AG04450 (cell line): ENCODE measurements around the gene LSAMP. TPM values are rescaled to one million over a fixed set of nuclear protein-coding genes. Genes with fewer than 3 reads are reported as not detected.

Experiments
- CTCF ChIA-PET: fragments of 300-600, 350-600 bp; formaldehyde crosslinking; extraction: SDS; loops from one replicate; lab custom pipeline; 2022; ENCODE audit warnings: antibody characterized with exemption, inconsistent platforms; lab: Charles Lee
- POLR2A ChIA-PET: fragments of 350-600 bp; formaldehyde crosslinking; extraction: SDS; loops from one replicate; lab custom pipeline; 2021; ENCODE audit warnings: antibody characterized with exemption, inconsistent platforms; lab: Yijun Ruan, JAX
- DNase-seq: peaks from one replicate; pipeline ENCODE4 v3.0.0-alpha.2; 2011; ENCODE audit warnings: low read depth, low spot score
- H3K27ac ChIP-seq: one replicate; pipeline ENCODE4 v1.5.1; 2012; ENCODE audit warnings: low read depth, low read length, control low read depth
- H3K27me3 ChIP-seq: one replicate; pipeline ENCODE4 v1.6.0; 2012; ENCODE audit warnings: low read length; ENCODE audit not compliant: control insufficient read depth, insufficient read depth
- H3K4me3 ChIP-seq: 2 replicates; pipeline ENCODE4 v1.5.1; 2011; ENCODE audit warnings: mild to moderate bottlenecking, low read depth, low read length, control low read depth
- H3K9me3 ChIP-seq: 2 replicates; pipeline ENCODE4 v1.5.1; 2012; ENCODE audit warnings: low read length; ENCODE audit not compliant: control insufficient read depth, insufficient read depth
- CTCF ChIP-seq: IDR thresholded peaks from 2 replicates; pipeline ENCODE4 v1.5.1; 2011; ENCODE audit warnings: low read depth, low read length, control low read depth, inconsistent platforms
- polyA plus RNA-seq: library from polyadenylated mRNA; depleted of rRNA; stranded (reverse); fragments of >200 nt; gene quantifications from 2 replicates; pipeline ENCODE4 v1.2.3, GENCODE V29; 2011

The LSAMP gene
- polyA plus RNA-seq, 1 experiment: 25.1 TPM

GRCh38 chr3:115827495-115827894 lies 617.8 kb downstream of the LSAMP start:
- TF ChIP-seq CTCF: no peak
- Histone ChIP-seq H3K4me3 (no peak overlapping the region), H3K9me3 (no peaks in the 10 kb centered on the region), H3K27me3 (no peaks in the 10 kb centered on the region), H3K27ac (no peak overlapping the region)
- no peak for DNase-seq
- ChIA-PET CTCF (interaction anchor here (0.6 to 6.7 kb wide), 4 partner anchors 8 to 614 kb away, joined by 3 to 35 read pairs (median 4); no protein-coding TSS in a partner anchor), POLR2A (no interaction called here)

GRCh38 chr3:115825046-115825445 lies 620.2 kb downstream of the LSAMP start:
- Histone ChIP-seq H3K4me3 (no peak overlapping the region), H3K27me3 (no peaks in the 10 kb centered on the region), H3K27ac (no peak overlapping the region), H3K9me3 (no peaks in the 10 kb centered on the region)
- no peak for TF ChIP-seq CTCF
- no peak for DNase-seq
- CTCF ChIA-PET: interaction anchor here (1.3 kb wide), 1 partner anchor 10 kb away, joined by 9 read pairs; no protein-coding TSS in a partner anchor
- POLR2A ChIA-PET: no interaction called here

GRCh38 chr3:115823083-115823482 lies 622.2 kb downstream of the LSAMP start:
- no peak for DNase-seq
- no peak overlapping the region for H3K27ac ChIP-seq
- H3K9me3 ChIP-seq: no peaks in the 10 kb centered on the region
- no peaks in the 10 kb centered on the region for H3K27me3 ChIP-seq
- ChIA-PET POLR2A (no interaction called here), CTCF (interaction anchor here (1.3 to 2.6 kb wide), 2 partner anchors 40 to 605 kb away, joined by 3 to 12 read pairs; no protein-coding TSS in a partner anchor)
- TF ChIP-seq CTCF: no peak
- no peak overlapping the region for H3K4me3 ChIP-seq

- DNase-seq: no peak
- Histone ChIP-seq H3K27ac (no peak overlapping the region), H3K4me3 (no peak overlapping the region), H3K9me3 (no peaks in the 10 kb centered on the region), H3K27me3 (no peaks in the 10 kb centered on the region)
- no peak for TF ChIP-seq CTCF
- ChIA-PET CTCF (interaction anchor here (1.2 to 2.6 kb wide), 3 partner anchors 38 to 605 kb away, joined by 3 to 12 read pairs (median 5); no protein-coding TSS in a partner anchor), POLR2A (interaction anchor here (0.6 kb wide), 1 partner anchor 19 kb away, joined by 3 read pairs; no protein-coding TSS in a partner anchor)
Observed at GRCh38 chr3:115822579-115822978, 622.7 kb downstream of the LSAMP start.

- ChIA-PET CTCF (interaction anchor here (0.5 to 4.0 kb wide), 15 partner anchors 8 to 646 kb away, joined by 3 to 35 read pairs (median 4); no protein-coding TSS in a partner anchor), POLR2A (no interaction called here)
- peak; percentile 74 for DNase-seq
- Histone ChIP-seq H3K27me3 (no peaks in the 10 kb centered on the region), H3K4me3 (no peak overlapping the region), H3K27ac (no peak overlapping the region), H3K9me3 (no peaks in the 10 kb centered on the region)
- peak; percentile 96 for TF ChIP-seq CTCF
Observed at GRCh38 chr3:115819785-115820384, 625.4 kb downstream of the LSAMP start.
